H1 (cell line): ENCODE data around the gene CELF3. TPM values are rescaled to one million over a fixed set of nuclear protein-coding genes. Genes with fewer than 3 reads are reported as not detected.

Source experiments
- CTCF ChIA-PET: fragments of 300-600 bp; sonication (Branson Sonifier 250); formaldehyde crosslinking; loops from one replicate; lab custom pipeline; 2021; ENCODE audit not compliant: partially characterized antibody; lab: Charles Lee
- POLR2A ChIA-PET: fragments of 300-600 bp; sonication (Branson Sonifier 250); formaldehyde crosslinking; loops from one replicate; lab custom pipeline; 2021; ENCODE audit warnings: inconsistent platforms; ENCODE audit not compliant: partially characterized antibody; lab: Charles Lee
- DNase-seq, 2 experiments: peaks; one replicate each; pipeline versions ENCODE4 v3.0.0 to v3.0.0-alpha.2; 2010 to 2022; ENCODE audit warnings: low spot score in 2 of 2, low read depth in 1 of 2, mixed read lengths in 1 of 2
- FAIRE-seq: peaks from 2 replicates; lab custom pipeline; 2011; peaks lifted over from hg19 to GRCh38; lab: Jason Lieb, UNC
- H2AFZ ChIP-seq: 2 replicates; pipeline ENCODE4 v1.8.1; 2012; ENCODE audit warnings: low read length, inconsistent platforms
- H2AK5ac ChIP-seq: 2 replicates; pipeline ENCODE4 v1.6.1; 2013; ENCODE audit warnings: low read depth, low read length
- H2BK120ac ChIP-seq: replicated peaks from 2 replicates; pipeline ENCODE3; 2013; ENCODE audit warnings: low read depth, low read length, inconsistent platforms
- H2BK12ac ChIP-seq: 2 replicates; pipeline ENCODE4 v1.6.1; 2013; ENCODE audit warnings: low read depth, low read length
- H2BK15ac ChIP-seq: 2 replicates; pipeline ENCODE4 v1.6.1; 2013; ENCODE audit warnings: low read length
- H2BK20ac ChIP-seq: 2 replicates; pipeline ENCODE4 v1.6.1; 2013; ENCODE audit warnings: low read length
- H2BK5ac ChIP-seq: 2 replicates; pipeline ENCODE4 v1.6.1; 2013; ENCODE audit warnings: low read depth, low read length
- H3K14ac ChIP-seq: 2 replicates; pipeline ENCODE4 v1.6.1; 2013; ENCODE audit warnings: inconsistent platforms; ENCODE audit not compliant: insufficient read length
- H3K18ac ChIP-seq: 2 replicates; pipeline ENCODE4 v1.6.1; 2013; ENCODE audit warnings: low read length; ENCODE audit errors: extremely low read depth
- H3K23ac ChIP-seq: 2 replicates; pipeline ENCODE4 v1.6.1; 2013; ENCODE audit warnings: inconsistent platforms; ENCODE audit not compliant: insufficient read length
- H3K23me2 ChIP-seq: 2 replicates; pipeline ENCODE4 v1.6.1; 2013; ENCODE audit warnings: low read depth, low read length
- H3K27ac ChIP-seq: 2 replicates; pipeline ENCODE4 v1.6.1; 2011; ENCODE audit warnings: low read depth, low read length, inconsistent platforms
- H3K27me3 ChIP-seq, 4 experiments: replicated peaks in 1 of 4; 1 replicate in 1 of 4; 2 replicates in 3 of 4; pipeline versions ENCODE4 v1.6.1 to v1.8.1; 2011 to 2013; ENCODE audit warnings: low read length in 3 of 4, mild to moderate bottlenecking in 3 of 4, inconsistent platforms in 2 of 4, mixed read lengths in 2 of 4, moderate library complexity in 1 of 4; ENCODE audit not compliant: control insufficient read depth in 3 of 4, insufficient read depth in 3 of 4; ENCODE audit errors: extremely low read depth in 1 of 4
- H3K36me3 ChIP-seq, 4 experiments: 2 replicates each; pipeline versions ENCODE4 v1.6.1 to v1.8.1; 2011 to 2013; ENCODE audit warnings: mild to moderate bottlenecking in 4 of 4, low read length in 3 of 4, moderate library complexity in 2 of 4, control low read depth in 1 of 4, inconsistent platforms in 1 of 4; ENCODE audit not compliant: insufficient read depth in 4 of 4, control insufficient read depth in 2 of 4
- H3K4ac ChIP-seq: replicated peaks from 2 replicates; pipeline ENCODE3; 2013; ENCODE audit warnings: low read length, low read depth, mixed read lengths, inconsistent platforms; ENCODE audit not compliant: insufficient read length
- H3K4me1 ChIP-seq, 4 experiments: replicated peaks in 1 of 4; 1 replicate in 1 of 4; 2 replicates in 3 of 4; pipeline versions ENCODE4 v1.6.1 to v1.8.1; 2011 to 2013; ENCODE audit warnings: low read length in 3 of 4, inconsistent platforms in 2 of 4, mixed read lengths in 1 of 4; ENCODE audit not compliant: insufficient read depth in 4 of 4, control insufficient read depth in 3 of 4
- H3K4me2 ChIP-seq, 2 experiments: 2 replicates each; pipeline versions ENCODE4 v1.6.1 to v1.8.1; 2011 to 2013; ENCODE audit warnings: low read depth in 2 of 2, low read length in 2 of 2, control low read depth in 1 of 2, inconsistent platforms in 1 of 2, mild to moderate bottlenecking in 1 of 2; ENCODE audit not compliant: insufficient read depth in 1 of 2
- H3K4me3 ChIP-seq, 4 experiments: fragments of 200-600, 300-600 bp in 1 of 4; sonication (generic), shearing (Covaris generic), sonication (Bioruptor Twin) in 1 of 4; 2 replicates each; pipeline versions ENCODE4 v1.5.1 to v1.8.1; 2011 to 2016; ENCODE audit warnings: low read length in 4 of 4, low read depth in 3 of 4, control low read depth in 2 of 4, inconsistent platforms in 2 of 4, mild to moderate bottlenecking in 2 of 4, mixed read lengths in 1 of 4, moderate library complexity in 1 of 4; ENCODE audit not compliant: insufficient read depth in 2 of 4; ENCODE audit errors: extremely low read depth in 1 of 4
- H3K56ac ChIP-seq: replicated peaks from 2 replicates; pipeline ENCODE3; 2013; ENCODE audit warnings: low read depth, mild to moderate bottlenecking, mixed read lengths, low read length, inconsistent platforms; ENCODE audit not compliant: insufficient read length
- H3K79me1 ChIP-seq: 2 replicates; pipeline ENCODE4 v1.6.1; 2013; ENCODE audit warnings: low read depth, low read length, control low read depth
- H3K79me2 ChIP-seq, 2 experiments: 2 replicates each; pipeline versions ENCODE4 v1.6.1 to v1.8.1; 2012 to 2013; ENCODE audit warnings: low read length in 2 of 2, mild to moderate bottlenecking in 2 of 2, inconsistent platforms in 1 of 2; ENCODE audit not compliant: insufficient read depth in 2 of 2, control insufficient read depth in 1 of 2
- H3K9ac ChIP-seq, 4 experiments: replicated peaks in 1 of 4; 1 replicate in 1 of 4; 2 replicates in 3 of 4; pipeline versions ENCODE4 v1.6.1 to v1.8.1; 2011 to 2013; ENCODE audit warnings: low read depth in 3 of 4, low read length in 3 of 4, control low read depth in 2 of 4, mild to moderate bottlenecking in 2 of 4, moderate library complexity in 2 of 4, inconsistent platforms in 1 of 4; ENCODE audit errors: extremely low read depth in 1 of 4
- H3K9me3 ChIP-seq, 2 experiments: 2 replicates each; pipeline versions ENCODE4 v1.6.1 to v1.8.1; 2012 to 2013; ENCODE audit warnings: mild to moderate bottlenecking in 2 of 2, moderate library complexity in 2 of 2, control low read depth in 1 of 2, inconsistent platforms in 1 of 2, low read depth in 1 of 2, low read length in 1 of 2, mixed read lengths in 1 of 2; ENCODE audit not compliant: insufficient read depth in 2 of 2
- H4K20me1 ChIP-seq, 2 experiments: replicated peaks in 1 of 2; 2 replicates each; pipeline versions ENCODE3 to v1.8.1; 2011 to 2013; ENCODE audit warnings: inconsistent platforms in 2 of 2, low read length in 2 of 2, mild to moderate bottlenecking in 1 of 2; ENCODE audit not compliant: insufficient read depth in 2 of 2, control insufficient read depth in 1 of 2
- H4K5ac ChIP-seq: 2 replicates; pipeline ENCODE4 v1.6.1; 2013; ENCODE audit warnings: low read length, low read depth, mixed read lengths, inconsistent platforms; ENCODE audit not compliant: insufficient read length
- H4K8ac ChIP-seq: 2 replicates; pipeline ENCODE4 v1.8.0; 2013; ENCODE audit warnings: mild to moderate bottlenecking, moderate library complexity, low read length, inconsistent platforms; ENCODE audit not compliant: insufficient read depth; ENCODE audit errors: extremely low read depth
- H4K91ac ChIP-seq: replicated peaks from 2 replicates; pipeline ENCODE3; 2013; ENCODE audit warnings: low read length, mixed read lengths, inconsistent platforms; ENCODE audit not compliant: insufficient read length
- CTBP2 ChIP-seq: IDR thresholded peaks from 2 replicates; pipeline ENCODE4 v1.7.0; 2011; ENCODE audit warnings: borderline replicate concordance, mild to moderate bottlenecking, moderate library complexity, mixed read lengths, low read length; ENCODE audit not compliant: insufficient read depth, insufficient read length
- CTCF ChIP-seq, 3 experiments: IDR thresholded peaks; 1 replicate in 2 of 3; 2 replicates in 1 of 3; pipeline versions ENCODE4 v1.5.1 to v1.6.1; 2011; ENCODE audit warnings: low read length in 3 of 3, mild to moderate bottlenecking in 3 of 3, inconsistent platforms in 2 of 3, low read depth in 1 of 3, moderate library complexity in 1 of 3; ENCODE audit not compliant: insufficient read depth in 1 of 3; ENCODE audit errors: control extremely low read depth in 1 of 3
- JUN ChIP-seq: IDR thresholded peaks from 2 replicates; pipeline ENCODE4 v1.6.1; 2011; ENCODE audit warnings: low read depth, mild to moderate bottlenecking, improper control_type of control experiment, low read length
- KDM4A ChIP-seq: IDR thresholded peaks from one replicate; pipeline ENCODE4 v1.7.1; 2012; ENCODE audit warnings: low read depth, mild to moderate bottlenecking, moderate library complexity, low read length, inconsistent platforms; ENCODE audit not compliant: severe bottlenecking
- MAFK ChIP-seq: IDR thresholded peaks from 2 replicates; pipeline ENCODE4 v1.6.1; 2012; ENCODE audit warnings: low read depth, mild to moderate bottlenecking, improper control_type of control experiment, low read length
- MAX ChIP-seq: IDR thresholded peaks from 2 replicates; pipeline ENCODE4 v1.6.1; 2012; ENCODE audit warnings: inconsistent platforms
- POLR2AphosphoS5 ChIP-seq: IDR thresholded peaks from 2 replicates; pipeline ENCODE4 v1.6.1; 2011; ENCODE audit warnings: low read depth, low read length
- RAD21 ChIP-seq, 2 experiments: IDR thresholded peaks in 1 of 2; conservative IDR thresholded peaks in 1 of 2; 2 replicates each; pipeline ENCODE4 v1.6.1; 2011; ENCODE audit warnings: low read depth in 2 of 2, low read length in 2 of 2, improper control_type of control experiment in 1 of 2, inconsistent platforms in 1 of 2, mild to moderate bottlenecking in 1 of 2, moderate library complexity in 1 of 2
- SP2 ChIP-seq: IDR thresholded peaks from 2 replicates; pipeline ENCODE4 v1.6.1; 2012; ENCODE audit warnings: mild to moderate bottlenecking, low read length, inconsistent platforms
- TAF1 ChIP-seq: IDR thresholded peaks from 2 replicates; pipeline ENCODE4 v1.6.1; 2011; ENCODE audit warnings: mild to moderate bottlenecking, low read depth, low read length
- TBP ChIP-seq: IDR thresholded peaks from 2 replicates; pipeline ENCODE4 v1.6.1; 2011; ENCODE audit warnings: low read depth, low read length, improper control_type of control experiment
- WGBS, 2 experiments: shearing (Covaris generic) in 1 of 2; methylation state at CpG; one replicate each; pipeline versions ENCODE4 v1.1.6 to v1.1.7; 2013 to 2015; ENCODE audit warnings: low lambda C conversion rate in 2 of 2, mixed read lengths in 2 of 2, inconsistent platforms in 1 of 2, low coverage in 1 of 2, missing lambda C conversion rate in 1 of 2; ENCODE audit not compliant: insufficient replicate concordance in 2 of 2, insufficient coverage in 1 of 2, insufficient read length in 1 of 2; ENCODE audit errors: extremely low coverage in 1 of 2, missing lambda C conversion rate in 1 of 2; 5-methylcytosine and 5-hydroxymethylcytosine counted together
- polyA plus RNA-seq, 7 experiments: library from polyadenylated mRNA; depleted of rRNA in 3 of 7; stranded (reverse) in 5 of 7; unstranded in 2 of 7; fragments of >200 nt in 5 of 7; fragments of 200-250 nt in 2 of 7; gene quantifications; 1 replicate in 5 of 7; 2 replicates in 1 of 7; 4 replicates in 1 of 7; pipeline versions ENCODE4 v1.2.1 to v1.2.3, GENCODE V29; 2011 to 2013; ENCODE audit warnings: missing spikeins in 2 of 7, mixed read lengths in 2 of 7
- total RNA-seq: library from RNA; stranded (reverse); fragmentation: NEBNext Ultra II Directional; extraction: Animal tissue kit (Norgen Biotek cat#: 25700); gene quantifications from 2 replicates; pipeline ENCODE4 v1.2.1, GENCODE V29; 2021

The CELF3 gene
- total and polyA plus RNA-seq, 2 of the 8 experiments (the other 6 are each of a cell fraction or from before 2014, with no cell fraction given): 0.34 to 1.2 TPM

- CTCF ChIA-PET: interaction anchor here (1.2 to 4.8 kb wide), 3 partner anchors 10 to 118 kb away, joined by 5 to 41 read pairs (median 6); no protein-coding TSS in a partner anchor
- no peak overlapping the region for H4K5ac ChIP-seq
- H3K9me3 ChIP-seq: no peaks in the 10 kb centered on the region
- H4K91ac ChIP-seq: no peak overlapping the region
- 62% methylated on average over 4 of the region's 4 CpGs; no CpG with 5 or more reads in 1 of the 2 experiments for WGBS, 2 experiments
- TF ChIP-seq RAD21 (IDR thresholded peaks at IDR 0.05 in 1 of 2, conservative IDR thresholded peaks at IDR 0.05 in 1 of 2; ENCODE audit: low read depth in 2 of 2, low read length in 2 of 2) (no peak), SP2 (no peak), JUN (no peak), CTBP2 (no peak), TAF1 (no peak), CTCF (IDR thresholded peaks at IDR 0.05; ENCODE audit: control extremely low read depth in 1 of 3, insufficient read depth in 1 of 3, low read depth in 1 of 3, low read length in 3 of 3) (no peak), POLR2AphosphoS5 (no peak), KDM4A (no peak), MAFK (no peak), TBP (no peak), MAX (no peak)
- TF ChIP-seq, all 59 proteins: peak for 0
- Histone ChIP-seq H3K36me3 (no peaks in the 10 kb centered on the region), H4K8ac (no peak overlapping the region), H3K4ac (no peak overlapping the region), H4K20me1 (peaks cover 0 to 1% of the 10 kb centered on the region in 2 experiments), H3K4me1 (peaks cover 2 to 8% (median 5%) of the 10 kb centered on the region in 4 experiments), H2BK120ac (no peak overlapping the region), H2AK5ac (no peak overlapping the region), H3K27ac (no peak overlapping the region), H3K9ac (no peak overlapping the region), H2AFZ (no peak overlapping the region), H3K56ac (no peak overlapping the region), H3K23ac (no peak overlapping the region), H3K4me2 (peak overlapping the region in 1 of 2 experiments; percentile 76; a peak in 1 of 4 replicates), H3K4me3 (no peak overlapping the region), H2BK12ac (no peak overlapping the region), H3K27me3 (peaks cover 6 to 34% (median 28%) of the 10 kb centered on the region in 4 experiments), H3K79me2 (no peaks in the 10 kb centered on the region), H3K79me1 (no peaks in the 10 kb centered on the region; the same call in 1 of the 2 replicates), H3K14ac (no peak overlapping the region), H2BK5ac (no peak overlapping the region), H3K23me2 (peaks cover 11% of the 10 kb centered on the region; the same call in 1 of the 2 replicates), H3K18ac (no peak overlapping the region), H2BK20ac (no peak overlapping the region), H2BK15ac (no peak overlapping the region)
- no peak for DNase-seq
- POLR2A ChIA-PET: interaction anchor here (1.1 to 1.3 kb wide), 2 partner anchors 11 to 45 kb away, joined by 3 to 4 read pairs; partner anchors contain the start of gene MRPL9
- no peak for FAIRE-seq
Observed at GRCh38 chr1:151718011-151718431, 1.4 kb upstream of the CELF3 start.
